Measurements from ENCODE around the gene PLXND1.

DNA sequence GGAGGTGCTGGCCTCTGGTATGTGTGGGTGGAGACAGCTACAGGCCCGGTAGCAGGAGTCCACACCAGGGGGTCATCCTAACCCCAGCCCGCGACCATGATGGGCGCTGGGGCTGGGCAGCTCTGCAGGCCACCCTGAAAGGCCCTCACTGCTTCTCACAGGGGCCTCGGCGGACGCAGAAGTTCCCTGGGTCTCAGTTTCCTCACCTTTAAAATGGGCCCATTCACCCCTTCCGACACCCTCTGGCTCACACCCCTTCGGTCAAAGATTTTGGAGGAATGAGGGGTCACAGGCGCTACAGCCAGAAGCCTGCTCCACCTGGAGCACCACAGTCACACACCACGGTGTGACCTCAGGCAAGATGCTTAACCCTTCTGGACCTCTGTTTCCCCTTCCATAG is 8.0 kb downstream of the PLXND1 start:
- TF ChIP-seq, protein P1, sequence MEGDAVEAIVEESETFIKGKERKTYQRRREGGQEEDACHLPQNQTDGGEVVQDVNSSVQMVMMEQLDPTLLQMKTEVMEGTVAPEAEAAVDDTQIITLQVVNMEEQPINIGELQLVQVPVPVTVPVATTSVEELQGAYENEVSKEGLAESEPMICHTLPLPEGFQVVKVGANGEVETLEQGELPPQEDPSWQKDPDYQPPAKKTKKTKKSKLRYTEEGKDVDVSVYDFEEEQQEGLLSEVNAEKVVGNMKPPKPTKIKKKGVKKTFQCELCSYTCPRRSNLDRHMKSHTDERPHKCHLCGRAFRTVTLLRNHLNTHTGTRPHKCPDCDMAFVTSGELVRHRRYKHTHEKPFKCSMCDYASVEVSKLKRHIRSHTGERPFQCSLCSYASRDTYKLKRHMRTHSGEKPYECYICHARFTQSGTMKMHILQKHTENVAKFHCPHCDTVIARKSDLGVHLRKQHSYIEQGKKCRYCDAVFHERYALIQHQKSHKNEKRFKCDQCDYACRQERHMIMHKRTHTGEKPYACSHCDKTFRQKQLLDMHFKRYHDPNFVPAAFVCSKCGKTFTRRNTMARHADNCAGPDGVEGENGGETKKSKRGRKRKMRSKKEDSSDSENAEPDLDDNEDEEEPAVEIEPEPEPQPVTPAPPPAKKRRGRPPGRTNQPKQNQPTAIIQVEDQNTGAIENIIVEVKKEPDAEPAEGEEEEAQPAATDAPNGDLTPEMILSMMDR (IDR thresholded peaks at IDR 0.05), result no peak
- no peak for TF ChIP-seq POLR2A (IDR thresholded peaks at IDR 0.05)
- TF ChIP-seq POLR2AphosphoS5 (IDR thresholded peaks at IDR 0.05; ENCODE audit: insufficient read depth in 1 of 2, low read depth in 1 of 2), result no peak
